H1 (cell line): ENCODE data around the gene LY86. TPM values are rescaled to one million over a fixed set of nuclear protein-coding genes. Genes with fewer than 3 reads are reported as not detected.

Experiments
- CTCF ChIA-PET: fragments of 300-600 bp; sonication (Branson Sonifier 250); formaldehyde crosslinking; loops from one replicate; lab custom pipeline; 2021; ENCODE audit not compliant: partially characterized antibody; lab: Charles Lee
- POLR2A ChIA-PET: fragments of 300-600 bp; sonication (Branson Sonifier 250); formaldehyde crosslinking; loops from one replicate; lab custom pipeline; 2021; ENCODE audit warnings: inconsistent platforms; ENCODE audit not compliant: partially characterized antibody; lab: Charles Lee
- DNase-seq, 2 experiments: peaks; one replicate each; pipeline versions ENCODE4 v3.0.0 to v3.0.0-alpha.2; 2010 to 2022; ENCODE audit warnings: low spot score in 2 of 2, low read depth in 1 of 2, mixed read lengths in 1 of 2
- FAIRE-seq: peaks from 2 replicates; lab custom pipeline; 2011; peaks lifted over from hg19 to GRCh38; lab: Jason Lieb, UNC
- H2AFZ ChIP-seq: 2 replicates; pipeline ENCODE4 v1.8.1; 2012; ENCODE audit warnings: low read length, inconsistent platforms
- H2AK5ac ChIP-seq: 2 replicates; pipeline ENCODE4 v1.6.1; 2013; ENCODE audit warnings: low read depth, low read length
- H2BK120ac ChIP-seq: replicated peaks from 2 replicates; pipeline ENCODE3; 2013; ENCODE audit warnings: low read depth, low read length, inconsistent platforms
- H2BK12ac ChIP-seq: 2 replicates; pipeline ENCODE4 v1.6.1; 2013; ENCODE audit warnings: low read depth, low read length
- H2BK15ac ChIP-seq: 2 replicates; pipeline ENCODE4 v1.6.1; 2013; ENCODE audit warnings: low read length
- H2BK20ac ChIP-seq: 2 replicates; pipeline ENCODE4 v1.6.1; 2013; ENCODE audit warnings: low read length
- H2BK5ac ChIP-seq: 2 replicates; pipeline ENCODE4 v1.6.1; 2013; ENCODE audit warnings: low read depth, low read length
- H3K14ac ChIP-seq: 2 replicates; pipeline ENCODE4 v1.6.1; 2013; ENCODE audit warnings: inconsistent platforms; ENCODE audit not compliant: insufficient read length
- H3K18ac ChIP-seq: 2 replicates; pipeline ENCODE4 v1.6.1; 2013; ENCODE audit warnings: low read length; ENCODE audit errors: extremely low read depth
- H3K23ac ChIP-seq: 2 replicates; pipeline ENCODE4 v1.6.1; 2013; ENCODE audit warnings: inconsistent platforms; ENCODE audit not compliant: insufficient read length
- H3K23me2 ChIP-seq: 2 replicates; pipeline ENCODE4 v1.6.1; 2013; ENCODE audit warnings: low read depth, low read length
- H3K27ac ChIP-seq: 2 replicates; pipeline ENCODE4 v1.6.1; 2011; ENCODE audit warnings: low read depth, low read length, inconsistent platforms
- H3K27me3 ChIP-seq, 4 experiments: replicated peaks in 1 of 4; 1 replicate in 1 of 4; 2 replicates in 3 of 4; pipeline versions ENCODE4 v1.6.1 to v1.8.1; 2011 to 2013; ENCODE audit warnings: low read length in 3 of 4, mild to moderate bottlenecking in 3 of 4, inconsistent platforms in 2 of 4, mixed read lengths in 2 of 4, moderate library complexity in 1 of 4; ENCODE audit not compliant: control insufficient read depth in 3 of 4, insufficient read depth in 3 of 4; ENCODE audit errors: extremely low read depth in 1 of 4
- H3K36me3 ChIP-seq, 4 experiments: 2 replicates each; pipeline versions ENCODE4 v1.6.1 to v1.8.1; 2011 to 2013; ENCODE audit warnings: mild to moderate bottlenecking in 4 of 4, low read length in 3 of 4, moderate library complexity in 2 of 4, control low read depth in 1 of 4, inconsistent platforms in 1 of 4; ENCODE audit not compliant: insufficient read depth in 4 of 4, control insufficient read depth in 2 of 4
- H3K4ac ChIP-seq: replicated peaks from 2 replicates; pipeline ENCODE3; 2013; ENCODE audit warnings: low read length, low read depth, mixed read lengths, inconsistent platforms; ENCODE audit not compliant: insufficient read length
- H3K4me1 ChIP-seq, 4 experiments: replicated peaks in 1 of 4; 1 replicate in 1 of 4; 2 replicates in 3 of 4; pipeline versions ENCODE4 v1.6.1 to v1.8.1; 2011 to 2013; ENCODE audit warnings: low read length in 3 of 4, inconsistent platforms in 2 of 4, mixed read lengths in 1 of 4; ENCODE audit not compliant: insufficient read depth in 4 of 4, control insufficient read depth in 3 of 4
- H3K4me2 ChIP-seq, 2 experiments: 2 replicates each; pipeline versions ENCODE4 v1.6.1 to v1.8.1; 2011 to 2013; ENCODE audit warnings: low read depth in 2 of 2, low read length in 2 of 2, control low read depth in 1 of 2, inconsistent platforms in 1 of 2, mild to moderate bottlenecking in 1 of 2; ENCODE audit not compliant: insufficient read depth in 1 of 2
- H3K4me3 ChIP-seq, 4 experiments: fragments of 200-600, 300-600 bp in 1 of 4; sonication (generic), shearing (Covaris generic), sonication (Bioruptor Twin) in 1 of 4; 2 replicates each; pipeline versions ENCODE4 v1.5.1 to v1.8.1; 2011 to 2016; ENCODE audit warnings: low read length in 4 of 4, low read depth in 3 of 4, control low read depth in 2 of 4, inconsistent platforms in 2 of 4, mild to moderate bottlenecking in 2 of 4, mixed read lengths in 1 of 4, moderate library complexity in 1 of 4; ENCODE audit not compliant: insufficient read depth in 2 of 4; ENCODE audit errors: extremely low read depth in 1 of 4
- H3K56ac ChIP-seq: replicated peaks from 2 replicates; pipeline ENCODE3; 2013; ENCODE audit warnings: low read depth, mild to moderate bottlenecking, mixed read lengths, low read length, inconsistent platforms; ENCODE audit not compliant: insufficient read length
- H3K79me1 ChIP-seq: 2 replicates; pipeline ENCODE4 v1.6.1; 2013; ENCODE audit warnings: low read depth, low read length, control low read depth
- H3K79me2 ChIP-seq, 2 experiments: 2 replicates each; pipeline versions ENCODE4 v1.6.1 to v1.8.1; 2012 to 2013; ENCODE audit warnings: low read length in 2 of 2, mild to moderate bottlenecking in 2 of 2, inconsistent platforms in 1 of 2; ENCODE audit not compliant: insufficient read depth in 2 of 2, control insufficient read depth in 1 of 2
- H3K9ac ChIP-seq, 4 experiments: replicated peaks in 1 of 4; 1 replicate in 1 of 4; 2 replicates in 3 of 4; pipeline versions ENCODE4 v1.6.1 to v1.8.1; 2011 to 2013; ENCODE audit warnings: low read depth in 3 of 4, low read length in 3 of 4, control low read depth in 2 of 4, mild to moderate bottlenecking in 2 of 4, moderate library complexity in 2 of 4, inconsistent platforms in 1 of 4; ENCODE audit errors: extremely low read depth in 1 of 4
- H3K9me3 ChIP-seq, 2 experiments: 2 replicates each; pipeline versions ENCODE4 v1.6.1 to v1.8.1; 2012 to 2013; ENCODE audit warnings: mild to moderate bottlenecking in 2 of 2, moderate library complexity in 2 of 2, control low read depth in 1 of 2, inconsistent platforms in 1 of 2, low read depth in 1 of 2, low read length in 1 of 2, mixed read lengths in 1 of 2; ENCODE audit not compliant: insufficient read depth in 2 of 2
- H4K20me1 ChIP-seq, 2 experiments: replicated peaks in 1 of 2; 2 replicates each; pipeline versions ENCODE3 to v1.8.1; 2011 to 2013; ENCODE audit warnings: inconsistent platforms in 2 of 2, low read length in 2 of 2, mild to moderate bottlenecking in 1 of 2; ENCODE audit not compliant: insufficient read depth in 2 of 2, control insufficient read depth in 1 of 2
- H4K5ac ChIP-seq: 2 replicates; pipeline ENCODE4 v1.6.1; 2013; ENCODE audit warnings: low read length, low read depth, mixed read lengths, inconsistent platforms; ENCODE audit not compliant: insufficient read length
- H4K8ac ChIP-seq: 2 replicates; pipeline ENCODE4 v1.8.0; 2013; ENCODE audit warnings: mild to moderate bottlenecking, moderate library complexity, low read length, inconsistent platforms; ENCODE audit not compliant: insufficient read depth; ENCODE audit errors: extremely low read depth
- H4K91ac ChIP-seq: replicated peaks from 2 replicates; pipeline ENCODE3; 2013; ENCODE audit warnings: low read length, mixed read lengths, inconsistent platforms; ENCODE audit not compliant: insufficient read length
- BRCA1 ChIP-seq: IDR thresholded peaks from 2 replicates; pipeline ENCODE4 v1.6.1; 2012; ENCODE audit warnings: low read depth, low read length, improper control_type of control experiment
- CBX5 ChIP-seq: fragments of 300-800, 300-1000 bp; sonication (generic); IDR thresholded peaks from 2 replicates; pipeline ENCODE4 v1.7.1; 2016; ENCODE audit warnings: antibody characterized with exemption, low read length, low read depth
- CTBP2 ChIP-seq: IDR thresholded peaks from 2 replicates; pipeline ENCODE4 v1.7.0; 2011; ENCODE audit warnings: borderline replicate concordance, mild to moderate bottlenecking, moderate library complexity, mixed read lengths, low read length; ENCODE audit not compliant: insufficient read depth, insufficient read length
- EP300 ChIP-seq, 2 experiments: IDR thresholded peaks; 1 replicate in 1 of 2; 2 replicates in 1 of 2; pipeline ENCODE4 v1.6.1; 2011 to 2012; ENCODE audit warnings: low read depth in 2 of 2, low read length in 2 of 2, mild to moderate bottlenecking in 2 of 2, borderline replicate concordance in 1 of 2, inconsistent platforms in 1 of 2, moderate library complexity in 1 of 2
- EZH2 ChIP-seq: fragments of 200-600 bp; sonication (generic); IDR thresholded peaks from 2 replicates; pipeline ENCODE4 v1.7.1; 2012; ENCODE audit warnings: low read depth, mild to moderate bottlenecking, moderate library complexity, low read length, inconsistent platforms; ENCODE audit not compliant: severe bottlenecking
- POU5F1 ChIP-seq: IDR thresholded peaks from 2 replicates; pipeline ENCODE4 v1.6.1; 2011; ENCODE audit warnings: low read depth, mild to moderate bottlenecking, low read length, moderate library complexity
- RAD21 ChIP-seq, 2 experiments: IDR thresholded peaks in 1 of 2; conservative IDR thresholded peaks in 1 of 2; 2 replicates each; pipeline ENCODE4 v1.6.1; 2011; ENCODE audit warnings: low read depth in 2 of 2, low read length in 2 of 2, improper control_type of control experiment in 1 of 2, inconsistent platforms in 1 of 2, mild to moderate bottlenecking in 1 of 2, moderate library complexity in 1 of 2
- TEAD4 ChIP-seq: IDR thresholded peaks from 2 replicates; pipeline ENCODE4 v1.6.1; 2012; ENCODE audit warnings: low read depth, low read length, inconsistent platforms, mixed read lengths
- YY1 ChIP-seq: IDR thresholded peaks from 2 replicates; pipeline ENCODE4 v1.6.1; 2011; ENCODE audit warnings: low read depth, mild to moderate bottlenecking, low read length
- ZNF274 ChIP-seq: IDR thresholded peaks from 2 replicates; pipeline ENCODE4 v1.7.0; 2012; ENCODE audit warnings: low read length, borderline replicate concordance; ENCODE audit errors: extremely low read depth
- WGBS, 2 experiments: shearing (Covaris generic) in 1 of 2; methylation state at CpG; one replicate each; pipeline versions ENCODE4 v1.1.6 to v1.1.7; 2013 to 2015; ENCODE audit warnings: low lambda C conversion rate in 2 of 2, mixed read lengths in 2 of 2, inconsistent platforms in 1 of 2, low coverage in 1 of 2, missing lambda C conversion rate in 1 of 2; ENCODE audit not compliant: insufficient replicate concordance in 2 of 2, insufficient coverage in 1 of 2, insufficient read length in 1 of 2; ENCODE audit errors: extremely low coverage in 1 of 2, missing lambda C conversion rate in 1 of 2; 5-methylcytosine and 5-hydroxymethylcytosine counted together
- polyA plus RNA-seq, 7 experiments: library from polyadenylated mRNA; depleted of rRNA in 3 of 7; stranded (reverse) in 5 of 7; unstranded in 2 of 7; fragments of >200 nt in 5 of 7; fragments of 200-250 nt in 2 of 7; gene quantifications; 1 replicate in 5 of 7; 2 replicates in 1 of 7; 4 replicates in 1 of 7; pipeline versions ENCODE4 v1.2.1 to v1.2.3, GENCODE V29; 2011 to 2013; ENCODE audit warnings: missing spikeins in 2 of 7, mixed read lengths in 2 of 7
- total RNA-seq: library from RNA; stranded (reverse); fragmentation: NEBNext Ultra II Directional; extraction: Animal tissue kit (Norgen Biotek cat#: 25700); gene quantifications from 2 replicates; pipeline ENCODE4 v1.2.1, GENCODE V29; 2021

The LY86 gene
- total and polyA plus RNA-seq, 2 of the 8 experiments (the other 6 are each of a cell fraction or from before 2014, with no cell fraction given) = not detected

- Histone ChIP-seq H3K4me1 (peaks cover 5 to 15% (median 11%) of the 10 kb centered on the region in 4 experiments), H3K23ac (no peak overlapping the region), H2AFZ (no peak overlapping the region), H3K4me2 (no peak overlapping the region), H3K4ac (no peak overlapping the region), H3K9me3 (no peaks in the 10 kb centered on the region), H3K4me3 (no peak overlapping the region), H2BK120ac (no peak overlapping the region), H4K5ac (no peak overlapping the region), H3K18ac (no peak overlapping the region), H3K56ac (no peak overlapping the region), H3K14ac (no peak overlapping the region), H3K23me2 (no peaks in the 10 kb centered on the region; the same call in 1 of the 2 replicates), H3K27ac (no peak overlapping the region), H3K79me2 (no peaks in the 10 kb centered on the region), H2BK15ac (peak overlapping the region; percentile 54; the same call in 1 of the 2 replicates), H3K27me3 (no peaks in the 10 kb centered on the region; a peak in 1 of 7 replicates), H4K8ac (no peak overlapping the region), H3K79me1 (no peaks in the 10 kb centered on the region), H3K9ac (no peak overlapping the region), H2AK5ac (no peak overlapping the region), H2BK20ac (0 out of 2 replicates have a peak overlapping the region, but pooled peaks have one; percentile 24), H4K91ac (no peak overlapping the region), H4K20me1 (no peaks in the 10 kb centered on the region), H2BK12ac (peak overlapping the region; percentile 82; the same call in 1 of the 2 replicates), H3K36me3 (no peaks in the 10 kb centered on the region; a peak in 1 of 8 replicates), H2BK5ac (no peak overlapping the region)
- 28% methylated on average over 7 of the region's 7 CpGs; no CpG with 5 or more reads in 1 of the 2 experiments for WGBS, 2 experiments
- POLR2A ChIA-PET = interaction anchor here (0.7 kb wide), 1 partner anchor 18 kb away, joined by 3 read pairs; no protein-coding TSS in a partner anchor
- CTCF ChIA-PET = interaction anchor here (0.6 to 6.6 kb wide), 43 partner anchors 8 to 938 kb away, joined by 3 to 87 read pairs (median 4); no protein-coding TSS in a partner anchor
- FAIRE-seq = peak; percentile 74
- peak; percentile 64 to 95 for DNase-seq
- TF ChIP-seq BRCA1 (no peak), POU5F1 (no peak), CTBP2 (no peak), EZH2 (no peak), CBX5 (no peak), YY1 (no peak), RAD21 (IDR thresholded peaks at IDR 0.05 in 1 of 2, conservative IDR thresholded peaks at IDR 0.05 in 1 of 2; ENCODE audit: low read depth in 2 of 2, low read length in 2 of 2) (peak; percentile 95), EP300 (IDR thresholded peaks at IDR 0.05; ENCODE audit: borderline replicate concordance in 1 of 2, low read depth in 2 of 2, low read length in 2 of 2) (no peak), ZNF274 (no peak), TEAD4 (no peak)
These were observed 88.5 kb downstream of the LY86 start for GRCh38 chr6:6676910-6677441.
